ENCODE data around the gene NDUFA5.

The NDUFA5 gene

GRCh38 chr7:123522066-123522465 is 35.6 kb downstream of the NDUFA5 start:
- ATAC-seq (replicated peaks) = no peak
- no peaks in the 10 kb centered on the region for H3K4me1 Mint-ChIP-seq
- no peaks in the 10 kb centered on the region for H3K36me3 Mint-ChIP-seq
- no peak for DNase-seq
- no peak overlapping the region for H3K4me3 Mint-ChIP-seq
- H3K27ac Mint-ChIP-seq = no peak overlapping the region
- H3K27me3 Mint-ChIP-seq = peaks cover 0 to 17% of the 10 kb centered on the region in 2 donors
- peaks cover 0 to 1% of the 10 kb centered on the region in 2 donors for H3K9me3 Mint-ChIP-seq

DNA sequence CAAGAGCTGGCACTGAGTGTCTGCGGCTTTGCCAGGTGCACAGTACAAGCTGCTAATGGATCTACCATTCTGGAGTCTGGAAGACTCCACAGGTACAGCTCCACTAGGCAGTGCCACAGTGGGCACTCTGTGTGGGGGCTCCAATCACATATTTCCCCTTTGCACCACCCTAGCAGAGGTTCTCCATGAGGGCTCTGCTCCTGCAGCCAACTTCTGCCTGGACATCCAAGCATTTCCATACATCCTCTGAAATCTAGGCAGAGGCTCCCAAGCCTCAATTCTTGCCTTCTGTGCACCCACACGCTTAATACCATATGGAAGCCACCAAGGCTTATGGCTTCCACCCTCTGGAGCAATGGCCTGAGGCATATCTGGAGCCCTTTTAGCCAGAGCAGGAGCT is 52.4 kb downstream of the NDUFA5 start:
- Mint-ChIP-seq H3K36me3 (peaks cover 3% of the 10 kb centered on the region in 2 donors), H3K27me3 (peaks cover 21 to 42% of the 10 kb centered on the region in 2 donors), H3K27ac (no peak overlapping the region), H3K9me3 (peaks cover 18 to 20% of the 10 kb centered on the region in 2 donors), H3K4me3 (no peak overlapping the region), H3K4me1 (no peaks in the 10 kb centered on the region)
- ATAC-seq (replicated peaks) (no peak), DNase-seq (no peak)

- H3K4me3 Mint-ChIP-seq = no peak overlapping the region
- H3K36me3 Mint-ChIP-seq = peaks cover 3% of the 10 kb centered on the region in 2 donors
- no peak overlapping the region for H3K27ac Mint-ChIP-seq
- DNase-seq (no peak), ATAC-seq (replicated peaks) (no peak)
- H3K27me3 Mint-ChIP-seq = peaks cover 28 to 53% of the 10 kb centered on the region in 2 donors
- no peaks in the 10 kb centered on the region for H3K4me1 Mint-ChIP-seq
- H3K9me3 Mint-ChIP-seq = peaks cover 18 to 20% of the 10 kb centered on the region in 2 donors
Observed at GRCh38 chr7:123502201-123502600, 55.4 kb downstream of the NDUFA5 start.

GRCh38 chr7:123500878-123501489 is 56.6 kb downstream of the NDUFA5 start:
- H3K9me3 Mint-ChIP-seq = peaks cover 14 to 15% of the 10 kb centered on the region in 2 donors
- H3K27ac Mint-ChIP-seq = no peak overlapping the region
- no peak overlapping the region for H3K4me3 Mint-ChIP-seq

GRCh38 chr7:123499211-123499970 is 58.2 kb downstream of the NDUFA5 start:
- Mint-ChIP-seq H3K27me3 (peaks cover 35 to 38% of the 10 kb centered on the region in 2 donors), H3K36me3 (no peaks in the 10 kb centered on the region), H3K27ac (no peak overlapping the region), H3K4me1 (no peaks in the 10 kb centered on the region), H3K4me3 (no peak overlapping the region), H3K9me3 (peaks cover 2 to 4% of the 10 kb centered on the region in 2 donors)
- ATAC-seq (replicated peaks) (no peak), DNase-seq (no peak)

More at GRCh38 chr7:123500878-123501489, 56.6 kb downstream of the NDUFA5 start:
- DNase-seq (no peak), ATAC-seq (replicated peaks) (no peak)
- H3K36me3 Mint-ChIP-seq = peaks cover 2 to 3% of the 10 kb centered on the region in 2 donors
- peaks cover 35 to 47% of the 10 kb centered on the region in 2 donors for H3K27me3 Mint-ChIP-seq
- H3K4me1 Mint-ChIP-seq = no peaks in the 10 kb centered on the region

- peaks cover 33 to 35% of the 10 kb centered on the region in 2 donors for H3K27me3 Mint-ChIP-seq
- no peaks in the 10 kb centered on the region for H3K4me1 Mint-ChIP-seq
- H3K4me3 Mint-ChIP-seq = no peak overlapping the region
- no peak overlapping the region for H3K27ac Mint-ChIP-seq
- ATAC-seq (replicated peaks) (no peak), DNase-seq (no peak)
- no peaks in the 10 kb centered on the region for H3K36me3 Mint-ChIP-seq
- no peaks in the 10 kb centered on the region for H3K9me3 Mint-ChIP-seq
Observed at GRCh38 chr7:123498601-123499000, 59.0 kb downstream of the NDUFA5 start.

- H3K27me3 Mint-ChIP-seq = peaks cover 33 to 35% of the 10 kb centered on the region in 2 donors
- DNase-seq (no peak), ATAC-seq (replicated peaks) (no peak)
- H3K4me1 Mint-ChIP-seq = no peaks in the 10 kb centered on the region
- H3K36me3 Mint-ChIP-seq = no peaks in the 10 kb centered on the region
- H3K4me3 Mint-ChIP-seq = no peak overlapping the region
- no peak overlapping the region for H3K27ac Mint-ChIP-seq
- H3K9me3 Mint-ChIP-seq = no peaks in the 10 kb centered on the region
Observed at GRCh38 chr7:123498031-123498430, 59.6 kb downstream of the NDUFA5 start.

GRCh38 chr7:123494193-123494796 is 63.3 kb downstream of the NDUFA5 start:
- Mint-ChIP-seq H3K27ac (no peak overlapping the region), H3K4me1 (no peaks in the 10 kb centered on the region), H3K36me3 (no peaks in the 10 kb centered on the region), H3K27me3 (peaks cover 10 to 19% of the 10 kb centered on the region in 2 donors), H3K9me3 (peaks cover 0 to 1% of the 10 kb centered on the region in 2 donors), H3K4me3 (no peak overlapping the region)
- ATAC-seq (replicated peaks) (peak in 1 of 2 donors; percentile 48), DNase-seq (no peak)

GRCh38 chr7:123492485-123492884 is 65.1 kb downstream of the NDUFA5 start:
- Mint-ChIP-seq H3K4me1 (no peaks in the 10 kb centered on the region), H3K36me3 (no peaks in the 10 kb centered on the region), H3K27me3 (peaks cover under 1 to 7% of the 10 kb centered on the region in 2 donors), H3K9me3 (peaks cover 0 to 1% of the 10 kb centered on the region in 2 donors), H3K4me3 (no peak overlapping the region), H3K27ac (no peak overlapping the region)
- DNase-seq (no peak), ATAC-seq (replicated peaks) (peak; percentile 76 to 91)
